A549 (cell line): ENCODE data around the gene RGMB.

Source experiments
- CTCF ChIP-seq: fragments of >200 bp; sonication (Bioruptor Twin); formaldehyde crosslinking; IDR thresholded peaks from 3 replicates; pipeline ENCODE4 v1.5.1; 2016
- EP300 ChIP-seq, 2 experiments: fragments of >200 bp; sonication (Bioruptor Twin); formaldehyde crosslinking; IDR thresholded peaks; 2 replicates in 1 of 2; 3 replicates in 1 of 2; pipeline ENCODE4 v1.6.1; 2016 to 2017
- NFE2L2 ChIP-seq: fragments of 150-350 bp; conservative IDR thresholded peaks from 2 replicates; pipeline ENCODE4 v1.6.1; 2014; ENCODE audit warnings: low read length
- POLR2A ChIP-seq: IDR thresholded peaks from 2 replicates; pipeline ENCODE4 v1.6.1; 2012; ENCODE audit warnings: mild to moderate bottlenecking, low read length
- TP53 ChIP-seq: fragments of 250-450 bp; sonication (Bioruptor Pico); IDR thresholded peaks from 2 replicates; pipeline ENCODE4 v1.5.0; 2021; ENCODE audit warnings: mild to moderate bottlenecking, moderate library complexity

GRCh38 chr5:98787131-98787719 is 13.8 kb downstream of the RGMB start:
- no peak for TF ChIP-seq POLR2A
- TF ChIP-seq NFE2L2 = no peak
- TF ChIP-seq TP53 = no peak
- TF ChIP-seq CTCF = no peak
- TF ChIP-seq EP300 (IDR thresholded peaks at IDR 0.05) = no peak
